Measurements from ENCODE around the gene RBM7. TPM values are rescaled to one million over a fixed set of nuclear protein-coding genes. Genes with fewer than 3 reads are reported as not detected.

Gene RBM7
- total RNA-seq, 1 donor from 2014 or later = 61.1 TPM

GRCh38 chr11:114449845-114450244 is 49.4 kb downstream of the RBM7 start:
- H3K27ac ChIP-seq = no peak overlapping the region
- no peaks in the 10 kb centered on the region for H3K4me1 ChIP-seq
- no peak overlapping the region for H3K9ac ChIP-seq
- no peaks in the 10 kb centered on the region for H3K27me3 Mint-ChIP-seq (ENCODE audit: insufficient read depth, low read depth)
- DNase-seq (ENCODE audit: low spot score) = no peak
- H3K36me3 ChIP-seq = no peaks in the 10 kb centered on the region
- H3K27me3 ChIP-seq = no peaks in the 10 kb centered on the region
- no peaks in the 10 kb centered on the region for H3F3A ChIP-seq (ENCODE audit: low read depth)
- H3K27ac Mint-ChIP-seq = no peak overlapping the region
- TF ChIP-seq EZH2 (IDR thresholded peaks at IDR 0.05) (no peak), CTCF (IDR thresholded peaks at IDR 0.05) (no peak), EZH2phosphoT487 (IDR thresholded peaks at IDR 0.05) (no peak)
- H2AFZ ChIP-seq (replicated peaks) = no peak overlapping the region
- no peaks in the 10 kb centered on the region for H3K9me3 ChIP-seq (ENCODE audit: low read depth)
- peaks cover 9% of the 10 kb centered on the region for H3K79me2 ChIP-seq (ENCODE audit: low read depth)
- peaks cover 14% of the 10 kb centered on the region for H3K36me3 Mint-ChIP-seq
- H4K20me1 ChIP-seq (ENCODE audit: low read depth) = no peaks in the 10 kb centered on the region
- no peak overlapping the region for H3K4me3 Mint-ChIP-seq
- no peaks in the 10 kb centered on the region for H3K9me3 Mint-ChIP-seq
- no peaks in the 10 kb centered on the region for H3K4me1 Mint-ChIP-seq
- no peak overlapping the region for H3K4me3 ChIP-seq
- no peak overlapping the region for H3K4me2 ChIP-seq

- Histone ChIP-seq H3K27ac (no peak overlapping the region), H3K36me3 (no peaks in the 10 kb centered on the region), H3K9ac (no peak overlapping the region), H4K20me1 (ENCODE audit: low read depth) (no peaks in the 10 kb centered on the region), H3K4me1 (no peaks in the 10 kb centered on the region), H3K4me3 (no peak overlapping the region), H3K79me2 (ENCODE audit: low read depth) (no peaks in the 10 kb centered on the region), H3K4me2 (no peak overlapping the region), H3K9me3 (ENCODE audit: low read depth) (no peaks in the 10 kb centered on the region), H3F3A (ENCODE audit: low read depth) (no peaks in the 10 kb centered on the region), H2AFZ (replicated peaks) (no peak overlapping the region), H3K27me3 (no peaks in the 10 kb centered on the region)
- no peak for DNase-seq (ENCODE audit: low spot score)
- H3K36me3 Mint-ChIP-seq = peaks cover 6% of the 10 kb centered on the region
- no peak overlapping the region for H3K4me3 Mint-ChIP-seq
- TF ChIP-seq EZH2 (IDR thresholded peaks at IDR 0.05) (no peak), CTCF (IDR thresholded peaks at IDR 0.05) (no peak), EZH2phosphoT487 (IDR thresholded peaks at IDR 0.05) (no peak)
- no peaks in the 10 kb centered on the region for H3K4me1 Mint-ChIP-seq
- no peaks in the 10 kb centered on the region for H3K9me3 Mint-ChIP-seq
- H3K27ac Mint-ChIP-seq = no peak overlapping the region
- no peaks in the 10 kb centered on the region for H3K27me3 Mint-ChIP-seq (ENCODE audit: insufficient read depth, low read depth)
Measured at GRCh38 chr11:114452399-114452798, 51.9 kb downstream of the RBM7 start.

Other genes with a start within 250 kb of the RBM7 start
- 1.7 TPM in 1 of 2 replicates, not detected in the other for gene NNMT, start 104.3 kb upstream of the RBM7 start, total RNA-seq (ENCODE audit: low replicate concordance)
- gene C11orf71, start 155 bp upstream of the RBM7 start, total RNA-seq (ENCODE audit: low replicate concordance) = 6.6 and 6.8 TPM in 2 replicates
- 51.6 and 82.0 TPM in 2 replicates for gene REXO2, start 38.8 kb downstream of the RBM7 start, total RNA-seq (ENCODE audit: low replicate concordance)
- not detected in 2 replicates for gene NXPE1, start 159.2 kb downstream of the RBM7 start, total RNA-seq (ENCODE audit: low replicate concordance)
- gene NXPE4, start 195.1 kb downstream of the RBM7 start, total RNA-seq (ENCODE audit: low replicate concordance) = not detected in 2 replicates